WTC11 (cell line): ENCODE measurements around the gene CERS3. TPM values are rescaled to one million over a fixed set of nuclear protein-coding genes. Genes with fewer than 3 reads are reported as not detected.

Experiments
- ATAC-seq: fragments of 200-7000 bp; cut with Tn5 transposase; 2 replicates; pipeline ENCODE4 v1.10.0; 2021; ENCODE audit warnings: mild to moderate bottlenecking, moderate library complexity
- CTCF ChIA-PET: fragments of 300-600 bp; sonication (Branson Sonifier 250); formaldehyde crosslinking; loops from one replicate; lab custom pipeline; 2021; ENCODE audit warnings: antibody characterized with exemption; lab: Charles Lee
- POLR2A ChIA-PET: fragments of 350-600 bp; sonication (Branson Sonifier 250); formaldehyde crosslinking; loops from one replicate; lab custom pipeline; 2021; ENCODE audit warnings: antibody characterized with exemption; lab: Charles Lee
- DNase-seq: peaks from one replicate; pipeline ENCODE4 v3.0.0; 2021; ENCODE audit warnings: low spot score
- H3K27ac Mint-ChIP-seq: 2 replicates; pipeline ENCODE4 v1.8.0; 2021; ENCODE audit warnings: mixed read lengths
- H3K27me3 Mint-ChIP-seq: 2 replicates; pipeline ENCODE4 v1.8.0; 2021; ENCODE audit warnings: low read depth, mild to moderate bottlenecking, moderate library complexity, mixed read lengths
- H3K36me3 Mint-ChIP-seq: 2 replicates; pipeline ENCODE4 v1.8.0; 2021; ENCODE audit warnings: mixed read lengths
- H3K4me1 Mint-ChIP-seq: 2 replicates; pipeline ENCODE4 v1.8.0; 2022; ENCODE audit warnings: mixed read lengths
- H3K4me3 Mint-ChIP-seq: 2 replicates; pipeline ENCODE4 v1.8.0; 2021; ENCODE audit warnings: mild to moderate bottlenecking, moderate library complexity, mixed read lengths
- H3K9me3 Mint-ChIP-seq: 2 replicates; pipeline ENCODE4 v1.8.0; 2021; ENCODE audit warnings: mixed read lengths
- AR ChIP-seq: fragments of 250-450 bp; sonication (Bioruptor Pico); IDR thresholded peaks from 2 replicates; pipeline ENCODE4 v1.9.0; 2021; ENCODE audit warnings: mild to moderate bottlenecking
- ATF6 ChIP-seq: sonication (generic); formaldehyde crosslinking; IDR thresholded peaks from 2 replicates; pipeline ENCODE4 v1.8.1; 2023; ENCODE audit warnings: mild to moderate bottlenecking, missing genetic modification reagents
- E2F1 ChIP-seq: sonication (generic); formaldehyde crosslinking; IDR thresholded peaks from 2 replicates; pipeline ENCODE4 v1.8.0; 2022; ENCODE audit warnings: mild to moderate bottlenecking, missing genetic modification reagents
- ERG ChIP-seq: fragments of 250-450 bp; sonication (Bioruptor Pico); IDR thresholded peaks from 2 replicates; pipeline ENCODE4 v1.8.0; 2021; ENCODE audit warnings: mild to moderate bottlenecking
- ESRRA ChIP-seq: sonication (generic); formaldehyde crosslinking; IDR thresholded peaks from 2 replicates; pipeline ENCODE4 v1.8.1; 2022; ENCODE audit warnings: mild to moderate bottlenecking, missing genetic modification reagents, borderline replicate concordance
- FOXP1 ChIP-seq: sonication (generic); formaldehyde crosslinking; IDR thresholded peaks from 2 replicates; pipeline ENCODE4 v1.8.0; 2022; ENCODE audit warnings: missing genetic modification reagents, mild to moderate bottlenecking, moderate library complexity, borderline replicate concordance
- IRF1 ChIP-seq: sonication (generic); formaldehyde crosslinking; IDR thresholded peaks from 2 replicates; pipeline ENCODE4 v1.8.0; 2023; ENCODE audit warnings: missing genetic modification reagents
- MLX ChIP-seq: sonication (generic); formaldehyde crosslinking; IDR thresholded peaks from 2 replicates; pipeline ENCODE4 v1.8.1; 2023; ENCODE audit warnings: mild to moderate bottlenecking, missing genetic modification reagents, moderate library complexity
- NFE2L1 ChIP-seq: sonication (generic); formaldehyde crosslinking; IDR thresholded peaks from 2 replicates; pipeline ENCODE4 v1.8.1; 2023; ENCODE audit warnings: missing genetic modification reagents
- RELA ChIP-seq: sonication (generic); formaldehyde crosslinking; IDR thresholded peaks from 2 replicates; pipeline ENCODE4 v1.8.1; 2022; ENCODE audit warnings: missing genetic modification reagents, mild to moderate bottlenecking, borderline replicate concordance
- STAT6 ChIP-seq: sonication (generic); formaldehyde crosslinking; conservative IDR thresholded peaks from 2 replicates; pipeline ENCODE4 v1.8.1; 2023; ENCODE audit warnings: mild to moderate bottlenecking, low read depth, missing genetic modification reagents, moderate library complexity
- USF1 ChIP-seq: sonication (generic); formaldehyde crosslinking; IDR thresholded peaks from 2 replicates; pipeline ENCODE4 v1.8.0; 2022; ENCODE audit warnings: mild to moderate bottlenecking, missing genetic modification reagents
- ZBTB21 ChIP-seq: sonication (generic); formaldehyde crosslinking; IDR thresholded peaks from 2 replicates; pipeline ENCODE4 v1.8.1; 2023; ENCODE audit warnings: mild to moderate bottlenecking, missing genetic modification reagents, borderline replicate concordance
- ZBTB43 ChIP-seq: sonication (generic); formaldehyde crosslinking; IDR thresholded peaks from 2 replicates; pipeline ENCODE4 v1.8.1; 2023; ENCODE audit warnings: mild to moderate bottlenecking, missing genetic modification reagents
- ZNF121 ChIP-seq: sonication (generic); formaldehyde crosslinking; IDR thresholded peaks from 2 replicates; pipeline ENCODE4 v1.8.0; 2023; ENCODE audit warnings: missing genetic modification reagents
- ZNF396 ChIP-seq: fragments of 250-450 bp; sonication (Bioruptor Pico); IDR thresholded peaks from 2 replicates; pipeline ENCODE4 v1.8.0; 2021; ENCODE audit warnings: mild to moderate bottlenecking, moderate library complexity, borderline replicate concordance
- ZNF423 ChIP-seq: fragments of 250-450 bp; sonication (Bioruptor Pico); IDR thresholded peaks from 2 replicates; pipeline ENCODE4 v2.1.2; 2022; ENCODE audit warnings: mild to moderate bottlenecking, moderate library complexity
- total RNA-seq: library from RNA; stranded (reverse); gene quantifications from 3 replicates; pipeline ENCODE4 v1.2.3, GENCODE V29; 2021

The CERS3 gene
- total RNA-seq, 1 experiment from 2014 or later = 0.74 TPM

GRCh38 chr15:100430411-100430810 lies 98.3 kb downstream of the CERS3 start (continued):
- no peak for TF ChIP-seq STAT6 (CRISPR knock-in tag)
- no peak for TF ChIP-seq USF1

GRCh38 chr15:100429116-100429728 lies 99.5 kb downstream of the CERS3 start:
- Mint-ChIP-seq H3K4me1 (no peaks in the 10 kb centered on the region), H3K4me3 (no peak overlapping the region), H3K27me3 (no peaks in the 10 kb centered on the region; the same call in 1 of the 2 replicates), H3K27ac (no peak overlapping the region), H3K36me3 (peaks cover 14% of the 10 kb centered on the region), H3K9me3 (peaks cover 32% of the 10 kb centered on the region)
- DNase-seq = no peak
- no peak for ATAC-seq
- POLR2A ChIA-PET = no interaction called here
- CTCF ChIA-PET = no interaction called here
- TF ChIP-seq RELA (CRISPR knock-in tag) (no peak), FOXP1 (CRISPR knock-in tag) (no peak), MLX (CRISPR knock-in tag) (no peak), ZNF121 (CRISPR knock-in tag) (no peak), NFE2L1 (CRISPR knock-in tag) (no peak), ZNF423 (no peak), E2F1 (no peak), IRF1 (no peak), ZBTB21 (no peak), ERG (CRISPR knock-in tag) (no peak), ZBTB43 (CRISPR knock-in tag) (no peak), ATF6 (CRISPR knock-in tag) (no peak), AR (no peak), ZNF396 (CRISPR knock-in tag) (no peak), ESRRA (no peak)
